ENCODE data around the gene MAGI2. TPM values are rescaled to one million over a fixed set of nuclear protein-coding genes. Genes with fewer than 3 reads are reported as not detected.

Gene MAGI2
- total RNA-seq, 1 experiment from 2014 or later: 14.3 TPM

GRCh38 chr7:77991656-77992055 is 1461.8 kb downstream of the MAGI2 start:
- no peaks in the 10 kb centered on the region for H3K9me3 Mint-ChIP-seq
- H2BK15ac ChIP-seq (ENCODE audit: low read depth, low read length): no peak overlapping the region
- no peak overlapping the region for H3K4me2 ChIP-seq (ENCODE audit: insufficient read depth, insufficient read length, low read length)
- no peaks in the 10 kb centered on the region for H3K79me2 ChIP-seq (ENCODE audit: insufficient read depth, low read length)
- no peak overlapping the region for H2BK12ac ChIP-seq (ENCODE audit: insufficient read length, low read depth, low read length)
- no peak overlapping the region for H3K23ac ChIP-seq (ENCODE audit: insufficient read length, low read depth, low read length)
- no peak for TF ChIP-seq CTCF (conservative IDR thresholded peaks at IDR 0.05)
- H3T11ph ChIP-seq (ENCODE audit: low read length): no peak overlapping the region
- H2BK5ac ChIP-seq (ENCODE audit: insufficient read length, low read length): no peak overlapping the region
- H3K18ac ChIP-seq (ENCODE audit: insufficient read length, low read depth, low read length): no peak overlapping the region
- H4K91ac ChIP-seq (ENCODE audit: insufficient read length, low read depth, low read length): no peak overlapping the region
- no peak overlapping the region for H3K9ac ChIP-seq (ENCODE audit: extremely low read depth, insufficient read length, low read length)
- H3K4me3 Mint-ChIP-seq: no peak overlapping the region
- H3K27me3 Mint-ChIP-seq (ENCODE audit: low read depth): peaks cover 4% of the 10 kb centered on the region; the same call in 1 of the 2 replicates
- H4K5ac ChIP-seq (ENCODE audit: insufficient read length, low read depth, low read length): no peak overlapping the region
- H3K27ac Mint-ChIP-seq: no peak overlapping the region
- no peak for DNase-seq
- H4K8ac ChIP-seq (replicated peaks; ENCODE audit: insufficient read length, low read depth, low read length): no peak overlapping the region
- no peak overlapping the region for H2AFZ ChIP-seq (ENCODE audit: low read length)
- H3K27me3 ChIP-seq (ENCODE audit: insufficient read depth, low read length): no peaks in the 10 kb centered on the region
- no peak overlapping the region for H3K14ac ChIP-seq (ENCODE audit: insufficient read depth, low read length)
- H3K79me1 ChIP-seq (ENCODE audit: insufficient read depth, low read depth, low read length, poor library complexity, severe bottlenecking): no peaks in the 10 kb centered on the region
- H3K36me3 Mint-ChIP-seq (ENCODE audit: insufficient read depth in 1 of 3, low read depth in 3 of 3): no peaks in the 10 kb centered on the region; a peak in 1 of 7 replicates
- no peak overlapping the region for H3K56ac ChIP-seq (ENCODE audit: insufficient read length, low read depth, low read length)
- H3K9me3 ChIP-seq (ENCODE audit: control insufficient read depth, low read depth, low read length): no peaks in the 10 kb centered on the region
- H2AK5ac ChIP-seq (ENCODE audit: insufficient read length, low read length): no peak overlapping the region
- no peaks in the 10 kb centered on the region for H4K20me1 ChIP-seq (ENCODE audit: control insufficient read depth, insufficient read depth, insufficient read length)
- H2BK120ac ChIP-seq (ENCODE audit: low read depth, low read length, poor library complexity, severe bottlenecking): no peak overlapping the region
- H3K23me2 ChIP-seq (ENCODE audit: insufficient read length, low read depth, low read length, poor library complexity, severe bottlenecking): no peaks in the 10 kb centered on the region
- H3K4me1 Mint-ChIP-seq: peaks cover 27 to 33% of the 10 kb centered on the region in 2 experiments
- no peak overlapping the region for H2BK20ac ChIP-seq (ENCODE audit: low read depth, low read length, poor library complexity, severe bottlenecking)
- no CpG with 5 or more reads among the region's 4 CpGs for WGBS (ENCODE audit: extremely low coverage, insufficient read length, low lambda C conversion rate)
- no peak overlapping the region for H3K4ac ChIP-seq (ENCODE audit: low read depth, low read length)
- no peak overlapping the region for H3K27ac ChIP-seq (ENCODE audit: insufficient read length, low read depth, low read length)
- no peaks in the 10 kb centered on the region for H3K4me1 ChIP-seq (ENCODE audit: insufficient read depth, low read length)
